HEK293 (cell line): ENCODE data around the gene OSTM1.

ENCODE experiments used
- EGR2 ChIP-seq: fragments of 450-650 bp; formaldehyde crosslinking; IDR thresholded peaks from 2 replicates; pipeline ENCODE4 v1.5.1; 2016; ENCODE audit warnings: low read depth, missing biosample characterization, missing genetic modification characterization
- HIC1 ChIP-seq: fragments of 450-650 bp; formaldehyde crosslinking; IDR thresholded peaks from 2 replicates; pipeline ENCODE4 v1.5.1; 2016; ENCODE audit warnings: missing biosample characterization, missing genetic modification characterization
- KLF17 ChIP-seq: fragments of 450-650 bp; formaldehyde crosslinking; IDR thresholded peaks from 2 replicates; pipeline ENCODE4 v1.5.1; 2016; ENCODE audit warnings: missing biosample characterization, missing genetic modification characterization
- PRDM6 ChIP-seq: fragments of 450-650 bp; formaldehyde crosslinking; IDR thresholded peaks from 2 replicates; pipeline ENCODE4 v1.5.1; 2017; ENCODE audit warnings: missing biosample characterization, missing genetic modification characterization
- ZBTB49 ChIP-seq: fragments of 450-650 bp; formaldehyde crosslinking; IDR thresholded peaks from 2 replicates; pipeline ENCODE4 v1.5.1; 2016; ENCODE audit warnings: missing biosample characterization, missing genetic modification characterization, low read depth
- ZEB2 ChIP-seq: fragments of 450-650 bp; formaldehyde crosslinking; IDR thresholded peaks from 2 replicates; pipeline ENCODE4 v1.5.1; 2016; ENCODE audit warnings: missing biosample characterization, missing genetic modification characterization
- ZNF133 ChIP-seq: fragments of 450-650 bp; formaldehyde crosslinking; IDR thresholded peaks from 2 replicates; pipeline ENCODE4 v1.5.1; 2016; ENCODE audit warnings: missing biosample characterization, missing genetic modification characterization
- ZNF2 ChIP-seq: fragments of 450-650 bp; formaldehyde crosslinking; IDR thresholded peaks from 2 replicates; pipeline ENCODE4 v1.5.1; 2016; ENCODE audit warnings: missing biosample characterization, missing genetic modification characterization
- ZNF26 ChIP-seq: fragments of 450-650 bp; formaldehyde crosslinking; IDR thresholded peaks from 2 replicates; pipeline ENCODE4 v1.5.1; 2016; ENCODE audit warnings: missing biosample characterization, missing genetic modification characterization
- ZNF274 ChIP-seq, 2 experiments: fragments of 200-500 bp in 1 of 2; fragments of 450-650 bp in 1 of 2; sonication (Bioruptor generic) in 1 of 2; formaldehyde crosslinking in 1 of 2; IDR thresholded peaks; 2 replicates each; pipeline versions ENCODE4 v1.5.1 to v1.6.1; 2014 to 2016; ENCODE audit warnings: borderline replicate concordance in 1 of 2, inconsistent platforms in 1 of 2, low read length in 1 of 2, missing biosample characterization in 1 of 2, missing genetic modification characterization in 1 of 2
- ZNF302 ChIP-seq: fragments of 450-650 bp; formaldehyde crosslinking; IDR thresholded peaks from 2 replicates; pipeline ENCODE4 v1.5.1; 2016; ENCODE audit warnings: missing biosample characterization, missing genetic modification characterization, low read depth
- ZNF354C ChIP-seq: fragments of 450-650 bp; formaldehyde crosslinking; IDR thresholded peaks from 2 replicates; pipeline ENCODE4 v1.5.1; 2016; ENCODE audit warnings: missing biosample characterization, missing genetic modification characterization, low read depth, borderline replicate concordance
- ZNF488 ChIP-seq: fragments of 450-650 bp; formaldehyde crosslinking; IDR thresholded peaks from 2 replicates; pipeline ENCODE4 v1.5.1; 2016; ENCODE audit warnings: missing biosample characterization, missing genetic modification characterization
- ZNF548 ChIP-seq: fragments of 450-650 bp; formaldehyde crosslinking; IDR thresholded peaks from 2 replicates; pipeline ENCODE4 v1.5.1; 2016; ENCODE audit warnings: missing biosample characterization, missing genetic modification characterization
- ZNF561 ChIP-seq: fragments of 450-650 bp; IDR thresholded peaks from 2 replicates; pipeline ENCODE4 v1.5.1; 2018; ENCODE audit warnings: missing biosample characterization, missing genetic modification characterization, borderline replicate concordance
- ZNF585B ChIP-seq: fragments of 450-650 bp; formaldehyde crosslinking; IDR thresholded peaks from 2 replicates; pipeline ENCODE4 v1.5.1; 2016; ENCODE audit warnings: missing biosample characterization, missing genetic modification characterization
- ZNF707 ChIP-seq: fragments of 450-650 bp; formaldehyde crosslinking; IDR thresholded peaks from 2 replicates; pipeline ENCODE4 v1.5.1; 2016; ENCODE audit warnings: missing biosample characterization, missing genetic modification characterization
- ZSCAN16 ChIP-seq: fragments of 450-650 bp; formaldehyde crosslinking; IDR thresholded peaks from 2 replicates; pipeline ENCODE4 v1.5.1; 2016; ENCODE audit warnings: missing biosample characterization, missing genetic modification characterization
- ZSCAN18 ChIP-seq: fragments of 450-650 bp; formaldehyde crosslinking; IDR thresholded peaks from 2 replicates; pipeline ENCODE4 v1.5.1; 2016; ENCODE audit warnings: missing biosample characterization, missing genetic modification characterization
- ZSCAN23 ChIP-seq: fragments of 450-650 bp; formaldehyde crosslinking; IDR thresholded peaks from 2 replicates; pipeline ENCODE4 v1.5.1; 2016; ENCODE audit warnings: missing biosample characterization, missing genetic modification characterization
- ZSCAN5A ChIP-seq: fragments of 450-650 bp; formaldehyde crosslinking; IDR thresholded peaks from 2 replicates; pipeline ENCODE4 v1.5.1; 2016; ENCODE audit warnings: missing biosample characterization, missing genetic modification characterization

The OSTM1 gene

GRCh38 chr6:108074359-108075144, at the start of gene OSTM1 (continued):
- no peak for TF ChIP-seq ZSCAN18 (tag by site-specific recombination)
- TF ChIP-seq ZNF274 (IDR thresholded peaks at IDR 0.05; ENCODE audit: low read length): no peak
- TF ChIP-seq ZNF274 (tag by site-specific recombination; IDR thresholded peaks at IDR 0.05; ENCODE audit: borderline replicate concordance): no peak
- TF ChIP-seq ZNF548 (tag by site-specific recombination): no peak
- 0 out of 2 replicates have a peak, but pooled peaks have one; percentile 11 for TF ChIP-seq ZNF585B
- TF ChIP-seq ZNF707: no peak
- no peak for TF ChIP-seq HIC1
- no peak for TF ChIP-seq ZNF354C (tag by site-specific recombination)
- TF ChIP-seq ZSCAN23 (tag by site-specific recombination): no peak
- no peak for TF ChIP-seq ZNF133 (tag by site-specific recombination)
- TF ChIP-seq PRDM6 (tag by site-specific recombination): no peak
- TF ChIP-seq EGR2 (tag by site-specific recombination): peak; percentile 26
- TF ChIP-seq ZNF26 (tag by site-specific recombination): no peak
- TF ChIP-seq KLF17: peak; percentile 30; the same call in 1 of the 2 replicates
- TF ChIP-seq ZSCAN5A (tag by site-specific recombination): 0 out of 2 replicates have a peak, but pooled peaks have one; percentile 42
- no peak for TF ChIP-seq ZNF488 (tag by site-specific recombination)
- TF ChIP-seq ZEB2 (tag by site-specific recombination): peak; percentile 48; the same call in 1 of the 2 replicates
- no peak for TF ChIP-seq ZNF302 (tag by site-specific recombination)
- TF ChIP-seq ZNF561: peak; percentile 98; the same call in 1 of the 2 replicates
- TF ChIP-seq ZNF2 (tag by site-specific recombination): 0 out of 2 replicates have a peak, but pooled peaks have one; percentile 34
- TF ChIP-seq ZBTB49 (tag by site-specific recombination): no peak
- TF ChIP-seq ZSCAN16 (tag by site-specific recombination): no peak
